Astrocyte (in vitro differentiated cells and primary cell): Measurements from ENCODE around the gene BAG5. TPM values are rescaled to one million over a fixed set of nuclear protein-coding genes. Genes with fewer than 3 reads are reported as not detected.

Experiments
- DNase-seq: peaks from one replicate; pipeline ENCODE4 v3.0.0-alpha.2; 2010; ENCODE audit warnings: low read depth
- FAIRE-seq: peaks from 2 replicates; lab custom pipeline; 2011; peaks lifted over from hg19 to GRCh38; lab: Jason Lieb, UNC
- H2AFZ ChIP-seq: 2 replicates; pipeline ENCODE4 v1.6.0; 2012; ENCODE audit warnings: low read depth, low read length, inconsistent platforms
- H3K27ac ChIP-seq: 2 replicates; pipeline ENCODE4 v1.5.1; 2011; ENCODE audit warnings: low read depth, low read length, inconsistent platforms
- H3K27me3 ChIP-seq: 2 replicates; pipeline ENCODE4 v1.6.0; 2011; ENCODE audit warnings: low read length, inconsistent platforms; ENCODE audit not compliant: insufficient read depth
- H3K36me3 ChIP-seq: 2 replicates; pipeline ENCODE4 v1.5.1; 2011; ENCODE audit warnings: low read length, inconsistent platforms; ENCODE audit not compliant: insufficient read depth
- H3K4me1 ChIP-seq: 2 replicates; pipeline ENCODE4 v1.5.1; 2011; ENCODE audit warnings: low read length, inconsistent platforms; ENCODE audit not compliant: insufficient read depth
- H3K4me2 ChIP-seq: 2 replicates; pipeline ENCODE4 v1.6.0; 2012; ENCODE audit warnings: low read length, inconsistent platforms
- H3K4me3 ChIP-seq: 2 replicates; pipeline ENCODE4 v1.5.1; 2011; ENCODE audit warnings: low read depth, mild to moderate bottlenecking, low read length, inconsistent platforms; ENCODE audit not compliant: insufficient read depth
- H3K79me2 ChIP-seq: 2 replicates; pipeline ENCODE4 v1.6.0; 2012; ENCODE audit warnings: mild to moderate bottlenecking, low read length, inconsistent platforms; ENCODE audit not compliant: insufficient read depth
- H3K9ac ChIP-seq: 2 replicates; pipeline ENCODE4 v1.6.0; 2012; ENCODE audit warnings: mild to moderate bottlenecking, low read length, inconsistent platforms
- H3K9me3 ChIP-seq: 2 replicates; pipeline ENCODE4 v1.5.1; 2012; ENCODE audit warnings: low read depth, mild to moderate bottlenecking, low read length, inconsistent platforms; ENCODE audit not compliant: insufficient read depth
- H4K20me1 ChIP-seq: 2 replicates; pipeline ENCODE4 v1.6.0; 2012; ENCODE audit warnings: low read length, inconsistent platforms; ENCODE audit not compliant: insufficient read depth
- H3K27ac Mint-ChIP-seq: one replicate; pipeline ENCODE4 v1.8.0; 2021; ENCODE audit warnings: mild to moderate bottlenecking, mixed read lengths; ENCODE audit not compliant: unreplicated experiment
- H3K27me3 Mint-ChIP-seq: one replicate; pipeline ENCODE4 v1.8.0; 2021; ENCODE audit warnings: low read depth, mixed read lengths; ENCODE audit not compliant: unreplicated experiment
- H3K36me3 Mint-ChIP-seq: one replicate; pipeline ENCODE4 v1.8.0; 2021; ENCODE audit warnings: low read depth, mixed read lengths; ENCODE audit not compliant: unreplicated experiment
- H3K4me1 Mint-ChIP-seq: one replicate; pipeline ENCODE4 v1.8.0; 2021; ENCODE audit warnings: low read depth, mixed read lengths; ENCODE audit not compliant: unreplicated experiment
- H3K4me3 Mint-ChIP-seq: one replicate; pipeline ENCODE4 v1.8.0; 2021; ENCODE audit warnings: mild to moderate bottlenecking, moderate library complexity, mixed read lengths; ENCODE audit not compliant: unreplicated experiment
- H3K9me3 Mint-ChIP-seq: one replicate; pipeline ENCODE4 v1.8.0; 2021; ENCODE audit warnings: mild to moderate bottlenecking, mixed read lengths; ENCODE audit not compliant: unreplicated experiment
- EZH2 ChIP-seq: IDR thresholded peaks from 2 replicates; pipeline ENCODE4 v1.6.1; 2012; ENCODE audit warnings: mild to moderate bottlenecking, low read length, inconsistent platforms; ENCODE audit not compliant: insufficient read depth
- total RNA-seq: library from RNA; stranded (reverse); gene quantifications from 2 replicates; pipeline ENCODE4 v1.2.1, GENCODE V29; 2021
- TF ChIP-seq, protein P1 (sequence below): IDR thresholded peaks from 2 replicates; pipeline ENCODE4 v1.5.1; 2011; ENCODE audit warnings: low read depth, mild to moderate bottlenecking, inconsistent platforms, low read length, moderate library complexity; ENCODE audit not compliant: insufficient read depth

The BAG5 gene
- total RNA-seq, 1 donor from 2014 or later = 35.2 TPM

DNA sequence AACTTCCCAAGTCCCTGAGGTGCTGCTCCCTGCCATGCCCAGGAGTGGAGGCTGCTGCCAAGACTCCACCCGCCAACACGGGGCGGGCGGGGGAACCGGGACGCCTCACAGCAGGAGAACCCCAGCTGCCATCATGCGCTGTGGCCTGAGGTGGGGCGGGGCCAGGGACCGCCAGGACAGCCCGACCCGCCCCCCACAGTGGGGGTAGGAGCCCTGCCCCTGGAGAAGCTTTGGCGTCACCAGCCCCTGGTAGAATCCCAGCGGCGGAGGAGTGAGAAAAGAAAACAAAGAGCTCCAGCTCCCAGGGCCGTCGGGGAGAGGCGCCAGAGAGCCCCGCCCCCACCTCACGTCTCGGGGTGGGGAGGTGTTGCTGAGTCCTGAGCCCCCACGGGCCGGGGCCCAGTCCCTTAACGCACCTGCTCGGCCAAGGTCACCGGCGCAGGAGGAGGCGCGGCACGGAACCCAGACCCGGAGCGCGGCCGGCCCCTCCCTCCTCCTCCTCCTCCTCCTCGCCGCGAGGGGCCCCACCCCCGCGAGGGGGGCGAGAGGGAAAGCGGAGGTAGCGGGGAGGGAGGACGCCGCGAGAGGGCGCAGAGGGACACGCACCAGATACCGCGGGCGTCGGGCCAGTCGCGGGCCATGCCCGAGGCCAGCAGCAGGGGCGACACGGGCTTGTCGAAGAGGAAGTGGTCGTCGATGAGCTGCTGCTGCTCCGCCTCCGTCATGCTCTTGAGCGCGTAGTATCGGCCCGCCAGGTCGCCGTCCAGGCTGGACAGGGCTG lies 41.6 kb downstream of the BAG5 start:
- H3K9me3 ChIP-seq = no peaks in the 10 kb centered on the region
- peaks cover 6% of the 10 kb centered on the region for H3K27me3 Mint-ChIP-seq
- no peak overlapping the region for H3K27ac ChIP-seq

DNA sequence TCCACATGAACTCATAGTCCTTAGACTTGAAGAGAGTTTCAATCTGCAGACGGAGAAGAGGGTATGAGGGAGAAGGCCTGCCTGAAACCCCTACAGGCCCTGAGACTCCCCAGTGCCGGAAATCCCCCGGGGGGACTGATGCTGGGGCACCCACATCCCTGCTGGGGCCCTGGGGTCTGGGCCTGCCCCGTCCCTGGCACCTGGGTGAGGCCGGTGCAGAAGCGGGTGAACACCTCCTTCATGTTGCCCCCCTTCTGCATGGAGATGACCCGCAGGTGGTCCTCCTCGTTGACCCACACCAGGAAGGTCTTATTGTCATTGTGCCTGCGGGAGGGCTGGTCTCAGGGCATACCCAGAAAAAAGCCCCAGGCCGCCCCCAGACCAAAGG lies 42.2 kb downstream of the BAG5 start:
- Histone ChIP-seq H3K27me3 (peaks cover 14% of the 10 kb centered on the region), H3K4me1 (peaks cover 34% of the 10 kb centered on the region), H3K9ac (no peak overlapping the region), H4K20me1 (peaks cover 48% of the 10 kb centered on the region), H3K4me3 (no peak overlapping the region), H3K79me2 (no peaks in the 10 kb centered on the region), H2AFZ (no peak overlapping the region), H3K27ac (no peak overlapping the region), H3K4me2 (peak overlapping the region; percentile 80), H3K9me3 (no peaks in the 10 kb centered on the region), H3K36me3 (no peaks in the 10 kb centered on the region)
- no peaks in the 10 kb centered on the region for H3K9me3 Mint-ChIP-seq
- no peak for FAIRE-seq
- no peak for DNase-seq
- peak overlapping the region; percentile 60 for H3K4me3 Mint-ChIP-seq
- no peak overlapping the region for H3K27ac Mint-ChIP-seq
- peaks cover 6% of the 10 kb centered on the region for H3K27me3 Mint-ChIP-seq
- peaks cover 21% of the 10 kb centered on the region for H3K4me1 Mint-ChIP-seq
- TF ChIP-seq EZH2 = no peak
- TF ChIP-seq, protein P1, sequence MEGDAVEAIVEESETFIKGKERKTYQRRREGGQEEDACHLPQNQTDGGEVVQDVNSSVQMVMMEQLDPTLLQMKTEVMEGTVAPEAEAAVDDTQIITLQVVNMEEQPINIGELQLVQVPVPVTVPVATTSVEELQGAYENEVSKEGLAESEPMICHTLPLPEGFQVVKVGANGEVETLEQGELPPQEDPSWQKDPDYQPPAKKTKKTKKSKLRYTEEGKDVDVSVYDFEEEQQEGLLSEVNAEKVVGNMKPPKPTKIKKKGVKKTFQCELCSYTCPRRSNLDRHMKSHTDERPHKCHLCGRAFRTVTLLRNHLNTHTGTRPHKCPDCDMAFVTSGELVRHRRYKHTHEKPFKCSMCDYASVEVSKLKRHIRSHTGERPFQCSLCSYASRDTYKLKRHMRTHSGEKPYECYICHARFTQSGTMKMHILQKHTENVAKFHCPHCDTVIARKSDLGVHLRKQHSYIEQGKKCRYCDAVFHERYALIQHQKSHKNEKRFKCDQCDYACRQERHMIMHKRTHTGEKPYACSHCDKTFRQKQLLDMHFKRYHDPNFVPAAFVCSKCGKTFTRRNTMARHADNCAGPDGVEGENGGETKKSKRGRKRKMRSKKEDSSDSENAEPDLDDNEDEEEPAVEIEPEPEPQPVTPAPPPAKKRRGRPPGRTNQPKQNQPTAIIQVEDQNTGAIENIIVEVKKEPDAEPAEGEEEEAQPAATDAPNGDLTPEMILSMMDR = no peak
- no peaks in the 10 kb centered on the region for H3K36me3 Mint-ChIP-seq

More for the DNA sequence above, 41.6 kb downstream of the BAG5 start:
- no peaks in the 10 kb centered on the region for H3K36me3 Mint-ChIP-seq
- Histone ChIP-seq H4K20me1 (peaks cover 47% of the 10 kb centered on the region), H3K9ac (no peak overlapping the region), H3K27me3 (peaks cover 14% of the 10 kb centered on the region), H3K36me3 (no peaks in the 10 kb centered on the region), H3K4me1 (peaks cover 34% of the 10 kb centered on the region), H2AFZ (no peak overlapping the region), H3K4me2 (peak overlapping the region; percentile 80), H3K79me2 (no peaks in the 10 kb centered on the region), H3K4me3 (peak overlapping the region; percentile 23)
- no peak overlapping the region for H3K27ac Mint-ChIP-seq
- DNase-seq = no peak
- H3K4me3 Mint-ChIP-seq = no peak overlapping the region
- no peak for FAIRE-seq
- H3K4me1 Mint-ChIP-seq = peaks cover 21% of the 10 kb centered on the region
- no peaks in the 10 kb centered on the region for H3K9me3 Mint-ChIP-seq
- TF ChIP-seq, protein P1 = peak; percentile 5
- peak; percentile 43 for TF ChIP-seq EZH2

- peak overlapping the region; percentile 75 for H3K4me3 Mint-ChIP-seq
- Histone ChIP-seq H3K79me2 (no peaks in the 10 kb centered on the region), H3K27ac (no peak overlapping the region), H3K36me3 (no peaks in the 10 kb centered on the region), H3K4me1 (peaks cover 34% of the 10 kb centered on the region), H3K27me3 (peaks cover 14% of the 10 kb centered on the region), H2AFZ (no peak overlapping the region), H3K4me2 (no peak overlapping the region), H3K4me3 (no peak overlapping the region), H3K9me3 (no peaks in the 10 kb centered on the region), H3K9ac (no peak overlapping the region), H4K20me1 (peaks cover 52% of the 10 kb centered on the region)
- peaks cover 6% of the 10 kb centered on the region for H3K27me3 Mint-ChIP-seq
- H3K27ac Mint-ChIP-seq = peak overlapping the region; percentile 75
- peaks cover 21% of the 10 kb centered on the region for H3K4me1 Mint-ChIP-seq
- TF ChIP-seq, protein P1 = no peak
- TF ChIP-seq EZH2 = no peak
- DNase-seq = no peak
- no peaks in the 10 kb centered on the region for H3K36me3 Mint-ChIP-seq
- FAIRE-seq = no peak
- H3K9me3 Mint-ChIP-seq = no peaks in the 10 kb centered on the region
These were observed 42.6 kb downstream of the BAG5 start for GRCh38 chr14:103519837-103520212.
